ENCODE measurements around the gene IFNA17. TPM values are rescaled to one million over a fixed set of nuclear protein-coding genes. Genes with fewer than 3 reads are reported as not detected.

The IFNA17 gene
- not detected in 2 replicates for total RNA-seq (2022)
- not detected for Bru-seq, nascent RNA
- not detected for BruChase-seq, experiment 1, labeled RNA remaining after a 6-hour chase
- not detected for BruChase-seq, experiment 2, labeled RNA remaining after a 2-hour chase
- long read RNA-seq: 0 reads

- H3K27me3 Mint-ChIP-seq (ENCODE audit: insufficient read depth, unreplicated experiment): peaks cover 47% of the 10 kb centered on the region
- H3K4me3 Mint-ChIP-seq (ENCODE audit: unreplicated experiment): no peak within 1 kb of the TSS
- no peaks in the 10 kb centered on the region for H3K36me3 Mint-ChIP-seq (ENCODE audit: insufficient read depth, unreplicated experiment)
- H3K9me3 Mint-ChIP-seq (ENCODE audit: unreplicated experiment): no peaks in the 10 kb centered on the region
- no TSS peak for BruUV-seq (replicated peaks)
- no peak within 1 kb of the TSS for H3K27ac Mint-ChIP-seq (ENCODE audit: low read depth, unreplicated experiment)
- ChIA-PET CTCF (no interaction called here), POLR2A (no interaction called here)
- TF ChIP-seq, protein P1, sequence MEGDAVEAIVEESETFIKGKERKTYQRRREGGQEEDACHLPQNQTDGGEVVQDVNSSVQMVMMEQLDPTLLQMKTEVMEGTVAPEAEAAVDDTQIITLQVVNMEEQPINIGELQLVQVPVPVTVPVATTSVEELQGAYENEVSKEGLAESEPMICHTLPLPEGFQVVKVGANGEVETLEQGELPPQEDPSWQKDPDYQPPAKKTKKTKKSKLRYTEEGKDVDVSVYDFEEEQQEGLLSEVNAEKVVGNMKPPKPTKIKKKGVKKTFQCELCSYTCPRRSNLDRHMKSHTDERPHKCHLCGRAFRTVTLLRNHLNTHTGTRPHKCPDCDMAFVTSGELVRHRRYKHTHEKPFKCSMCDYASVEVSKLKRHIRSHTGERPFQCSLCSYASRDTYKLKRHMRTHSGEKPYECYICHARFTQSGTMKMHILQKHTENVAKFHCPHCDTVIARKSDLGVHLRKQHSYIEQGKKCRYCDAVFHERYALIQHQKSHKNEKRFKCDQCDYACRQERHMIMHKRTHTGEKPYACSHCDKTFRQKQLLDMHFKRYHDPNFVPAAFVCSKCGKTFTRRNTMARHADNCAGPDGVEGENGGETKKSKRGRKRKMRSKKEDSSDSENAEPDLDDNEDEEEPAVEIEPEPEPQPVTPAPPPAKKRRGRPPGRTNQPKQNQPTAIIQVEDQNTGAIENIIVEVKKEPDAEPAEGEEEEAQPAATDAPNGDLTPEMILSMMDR (IDR thresholded peaks at IDR 0.05; ENCODE audit: unreplicated experiment): no peak
- DNase-seq (ENCODE audit: unreplicated experiment): no peak
- intact Hi-C loops (cut with micrococcal nuclease): no loop called here
- H3K4me1 Mint-ChIP-seq (ENCODE audit: insufficient read depth, unreplicated experiment): no peaks in the 10 kb centered on the region
Measured at GRCh38 chr9:21228122-21228521, at the start of gene IFNA17. TSS of gene IFNA17 (minus strand) at chr9:21228222. CDS start at chr9:21228173, 49 bp downstream.

DNA sequence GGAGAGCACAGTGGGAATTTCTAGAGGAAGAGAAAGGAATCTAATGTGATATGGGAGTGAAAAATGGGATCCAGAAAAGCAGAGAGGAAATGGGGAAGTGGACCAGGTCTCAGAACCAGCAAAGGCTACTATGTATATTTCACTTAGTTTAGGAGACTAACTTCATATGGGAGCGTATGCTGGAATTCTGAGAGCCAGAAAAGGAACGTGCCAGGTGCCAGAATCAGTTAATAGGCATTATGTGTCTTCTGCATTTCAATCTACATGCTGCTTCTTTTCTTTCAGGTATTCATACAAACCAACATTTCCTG is 40.3 kb upstream of the IFNA17 start:
- H3K4me3 Mint-ChIP-seq (ENCODE audit: unreplicated experiment): no peak overlapping the region
- no peak for DNase-seq (ENCODE audit: unreplicated experiment)
- TF ChIP-seq, protein P1 (IDR thresholded peaks at IDR 0.05; ENCODE audit: unreplicated experiment): no peak
- BruUV-seq (replicated peaks): no TSS peak
- POLR2A ChIA-PET: no interaction called here
- intact Hi-C loops (cut with micrococcal nuclease): no loop called here
- H3K27ac Mint-ChIP-seq (ENCODE audit: low read depth, unreplicated experiment): no peak overlapping the region
- CTCF ChIA-PET: interaction anchor here (0.8 kb wide), 1 partner anchor 16 kb away, joined by 4 read pairs; no protein-coding TSS in a partner anchor
- no peaks in the 10 kb centered on the region for H3K36me3 Mint-ChIP-seq (ENCODE audit: insufficient read depth, unreplicated experiment)
- H3K27me3 Mint-ChIP-seq (ENCODE audit: insufficient read depth, unreplicated experiment): peaks cover 56% of the 10 kb centered on the region
- H3K4me1 Mint-ChIP-seq (ENCODE audit: insufficient read depth, unreplicated experiment): no peaks in the 10 kb centered on the region
- H3K9me3 Mint-ChIP-seq (ENCODE audit: unreplicated experiment): no peaks in the 10 kb centered on the region

DNA sequence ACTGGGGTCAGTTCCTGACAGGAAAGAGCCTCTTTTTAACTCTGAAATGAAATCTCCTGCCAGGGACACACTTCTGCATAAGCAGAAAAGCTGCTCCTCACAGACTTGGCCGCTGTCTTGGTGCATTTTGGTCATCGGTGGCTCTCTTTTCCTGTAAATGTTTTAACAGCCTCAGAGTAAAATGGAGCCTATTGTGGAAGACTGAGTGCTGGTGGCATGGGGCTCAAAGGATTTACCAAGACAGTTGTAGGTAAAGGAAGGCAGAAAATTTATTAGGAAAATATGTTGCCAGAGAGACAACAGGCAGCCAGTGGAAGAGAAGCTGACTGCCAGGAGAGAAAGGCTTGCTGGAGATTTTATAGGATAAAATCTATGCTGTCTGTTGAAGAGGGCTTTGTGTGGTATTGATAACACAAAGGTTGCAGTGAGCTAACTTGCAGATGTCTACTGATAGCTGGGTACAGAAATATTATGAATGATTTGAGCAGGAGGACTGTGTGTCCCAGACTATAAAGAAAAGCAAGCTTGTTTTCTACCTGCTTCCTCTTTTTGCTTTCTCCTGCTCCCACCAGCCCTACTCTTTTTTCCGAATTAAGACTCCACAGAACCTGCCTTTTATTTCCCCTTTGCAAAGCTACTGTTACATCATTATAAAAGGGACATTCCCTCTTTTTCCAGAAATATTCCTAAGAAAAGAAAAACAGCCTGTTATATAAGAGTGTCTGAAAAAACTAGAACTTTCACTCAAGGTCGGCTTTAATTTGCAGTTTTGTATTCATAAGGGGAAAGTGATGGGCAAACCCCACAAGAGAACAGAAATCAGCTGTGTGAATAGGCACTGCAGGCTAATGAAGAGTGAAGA is 39.7 kb upstream of the IFNA17 start:
- Mint-ChIP-seq H3K36me3 (ENCODE audit: insufficient read depth, unreplicated experiment) (no peaks in the 10 kb centered on the region), H3K9me3 (ENCODE audit: unreplicated experiment) (no peaks in the 10 kb centered on the region), H3K27ac (ENCODE audit: low read depth, unreplicated experiment) (no peak overlapping the region), H3K27me3 (ENCODE audit: insufficient read depth, unreplicated experiment) (peaks cover 60% of the 10 kb centered on the region), H3K4me3 (ENCODE audit: unreplicated experiment) (no peak overlapping the region), H3K4me1 (ENCODE audit: insufficient read depth, unreplicated experiment) (no peaks in the 10 kb centered on the region)
- TF ChIP-seq, protein P1 (IDR thresholded peaks at IDR 0.05; ENCODE audit: unreplicated experiment): no peak
- ChIA-PET CTCF (interaction anchor here (0.8 kb wide), 1 partner anchor 15 kb away, joined by 4 read pairs; no protein-coding TSS in a partner anchor), POLR2A (no interaction called here)
- intact Hi-C loops (cut with micrococcal nuclease): no loop called here
- DNase-seq (ENCODE audit: unreplicated experiment): no peak
- no TSS peak for BruUV-seq (replicated peaks)

DNA sequence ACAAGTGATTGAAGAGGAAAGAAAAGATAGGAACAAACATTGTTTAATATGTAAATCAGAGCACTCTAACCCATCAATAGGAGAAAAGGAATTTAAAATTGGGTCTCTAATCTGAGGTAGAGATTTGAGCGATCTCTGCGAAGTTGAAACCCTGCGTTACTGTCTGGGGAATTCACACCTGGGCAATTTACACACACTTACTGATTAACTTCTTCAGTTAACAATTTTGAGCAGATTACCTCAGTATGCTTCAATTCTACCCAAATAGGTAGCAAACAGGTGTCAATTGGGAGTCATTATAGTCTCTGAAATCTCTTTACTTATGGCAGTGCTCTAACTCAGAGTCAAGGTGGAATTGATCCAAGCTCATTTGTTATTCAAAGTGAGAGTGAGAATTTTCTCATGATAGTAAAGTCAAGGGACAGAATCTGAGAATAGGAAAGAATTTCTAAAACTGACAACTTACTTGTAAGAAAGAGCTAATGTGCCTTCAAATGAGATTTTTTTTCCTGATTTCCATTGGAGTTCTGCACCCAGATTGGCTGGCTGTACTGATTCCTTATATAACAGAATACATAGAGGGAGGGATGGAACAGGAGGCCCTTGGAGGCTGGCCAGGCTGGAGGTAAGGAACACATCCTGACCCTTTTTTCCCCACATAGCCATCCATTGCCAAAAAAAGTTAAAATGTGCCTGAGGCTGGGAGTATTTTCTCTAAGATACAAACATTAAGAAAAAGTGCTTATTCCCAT is 38.9 kb upstream of the IFNA17 start:
- Mint-ChIP-seq H3K9me3 (ENCODE audit: unreplicated experiment) (no peaks in the 10 kb centered on the region), H3K4me3 (ENCODE audit: unreplicated experiment) (no peak overlapping the region), H3K36me3 (ENCODE audit: insufficient read depth, unreplicated experiment) (no peaks in the 10 kb centered on the region), H3K4me1 (ENCODE audit: insufficient read depth, unreplicated experiment) (no peaks in the 10 kb centered on the region), H3K27ac (ENCODE audit: low read depth, unreplicated experiment) (no peak overlapping the region), H3K27me3 (ENCODE audit: insufficient read depth, unreplicated experiment) (peaks cover 68% of the 10 kb centered on the region)
- intact Hi-C loops (cut with micrococcal nuclease): no loop called here
- BruUV-seq (replicated peaks): no TSS peak
- no peak for DNase-seq (ENCODE audit: unreplicated experiment)
- ChIA-PET CTCF (no interaction called here), POLR2A (no interaction called here)
- TF ChIP-seq, protein P1 (IDR thresholded peaks at IDR 0.05; ENCODE audit: unreplicated experiment): no peak

All from MCF 10A (cell line).